Measurements from ENCODE around the gene CYFIP1.

CYFIP1 gene

GRCh38 chr15:22918596-22919140 lies 61.5 kb downstream of the CYFIP1 start:
- H3K27ac ChIP-seq, result no peak overlapping the region
- DNase-seq (ENCODE audit: low spot score), result no peak
- TF ChIP-seq CTCF (IDR thresholded peaks at IDR 0.05), result no peak
- no peak overlapping the region for H3K4me3 ChIP-seq

- no peak for DNase-seq (ENCODE audit: low spot score)
- TF ChIP-seq CTCF (IDR thresholded peaks at IDR 0.05), result no peak
- no peak overlapping the region for H3K4me3 ChIP-seq
- no peak overlapping the region for H3K27ac ChIP-seq
Measured at GRCh38 chr15:22918056-22918455, 62.1 kb downstream of the CYFIP1 start.

GRCh38 chr15:22917556-22917955 lies 62.6 kb downstream of the CYFIP1 start:
- Histone ChIP-seq H3K27ac (no peak overlapping the region), H3K4me3 (no peak overlapping the region)
- no peak for DNase-seq (ENCODE audit: low spot score)
- TF ChIP-seq CTCF (IDR thresholded peaks at IDR 0.05), result no peak

GRCh38 chr15:22916606-22917350 lies 63.4 kb downstream of the CYFIP1 start:
- no peak overlapping the region for H3K27ac ChIP-seq
- TF ChIP-seq CTCF (IDR thresholded peaks at IDR 0.05), result no peak

GRCh38 chr15:22915866-22916515 lies 64.2 kb downstream of the CYFIP1 start:
- DNase-seq (ENCODE audit: low spot score), result no peak
- TF ChIP-seq CTCF (IDR thresholded peaks at IDR 0.05), result no peak
- H3K27ac ChIP-seq, result no peak overlapping the region
- H3K4me3 ChIP-seq, result no peak overlapping the region

More at GRCh38 chr15:22916606-22917350, 63.4 kb downstream of the CYFIP1 start:
- DNase-seq (ENCODE audit: low spot score), result no peak
- H3K4me3 ChIP-seq, result no peak overlapping the region

GRCh38 chr15:22913646-22914380 lies 66.4 kb downstream of the CYFIP1 start:
- no peak overlapping the region for H3K4me3 ChIP-seq
- TF ChIP-seq CTCF (IDR thresholded peaks at IDR 0.05), result no peak
- H3K27ac ChIP-seq, result no peak overlapping the region
- no peak for DNase-seq (ENCODE audit: low spot score)

Measured in coronary artery (tissue), 2 donors.